ENCODE data around the gene PRKAA1. TPM values are rescaled to one million over a fixed set of nuclear protein-coding genes. Genes with fewer than 3 reads are reported as not detected.
"Not testable (repeated sequence)": the region's sequence is repeated elsewhere in the genome, so short reads cannot be mapped to it uniquely, and the experiment has no call there.

PRKAA1 gene
- total and polyA plus RNA-seq, 2 donors: 43.5 to 151 TPM

DNA sequence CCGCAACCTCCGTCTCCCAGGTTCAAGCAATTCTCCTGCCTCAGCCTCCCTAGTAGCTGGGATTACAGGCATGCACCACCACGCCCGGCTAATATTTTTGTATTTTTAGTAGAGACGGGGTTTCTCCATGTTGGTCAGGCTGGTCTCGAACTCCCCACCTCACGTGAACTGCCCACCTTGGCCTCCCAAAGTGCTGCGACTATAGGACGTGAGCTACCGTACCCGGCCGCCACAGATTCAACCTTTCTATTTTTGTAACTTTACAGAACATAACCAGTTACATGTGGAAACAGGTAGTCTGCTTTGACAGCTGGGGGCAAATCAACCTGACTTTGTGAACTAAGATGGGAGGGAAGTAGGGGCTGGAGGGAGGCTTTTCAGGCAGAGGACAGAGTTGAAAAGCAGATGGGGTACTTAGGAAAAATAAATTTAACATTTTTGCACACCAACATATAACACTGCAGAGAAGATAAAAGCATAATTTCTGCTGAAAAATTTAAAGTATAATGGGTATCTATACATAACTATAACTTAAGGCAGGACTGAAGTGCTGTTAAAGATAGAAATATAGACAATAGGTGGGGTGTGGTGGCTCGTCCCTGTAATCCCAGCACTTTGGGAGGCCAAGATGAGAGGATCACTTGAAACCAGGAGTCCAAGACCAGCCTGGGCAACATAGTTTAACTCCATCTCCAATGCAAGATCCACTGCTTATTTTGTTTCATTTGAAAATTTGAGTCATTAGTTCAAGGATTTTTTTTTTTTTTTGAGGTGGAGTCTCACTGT is 31.8 kb upstream of the PRKAA1 start:
- peaks cover 14% of the 10 kb centered on the region for H3K36me3 ChIP-seq (ENCODE audit: insufficient read depth)

DNA sequence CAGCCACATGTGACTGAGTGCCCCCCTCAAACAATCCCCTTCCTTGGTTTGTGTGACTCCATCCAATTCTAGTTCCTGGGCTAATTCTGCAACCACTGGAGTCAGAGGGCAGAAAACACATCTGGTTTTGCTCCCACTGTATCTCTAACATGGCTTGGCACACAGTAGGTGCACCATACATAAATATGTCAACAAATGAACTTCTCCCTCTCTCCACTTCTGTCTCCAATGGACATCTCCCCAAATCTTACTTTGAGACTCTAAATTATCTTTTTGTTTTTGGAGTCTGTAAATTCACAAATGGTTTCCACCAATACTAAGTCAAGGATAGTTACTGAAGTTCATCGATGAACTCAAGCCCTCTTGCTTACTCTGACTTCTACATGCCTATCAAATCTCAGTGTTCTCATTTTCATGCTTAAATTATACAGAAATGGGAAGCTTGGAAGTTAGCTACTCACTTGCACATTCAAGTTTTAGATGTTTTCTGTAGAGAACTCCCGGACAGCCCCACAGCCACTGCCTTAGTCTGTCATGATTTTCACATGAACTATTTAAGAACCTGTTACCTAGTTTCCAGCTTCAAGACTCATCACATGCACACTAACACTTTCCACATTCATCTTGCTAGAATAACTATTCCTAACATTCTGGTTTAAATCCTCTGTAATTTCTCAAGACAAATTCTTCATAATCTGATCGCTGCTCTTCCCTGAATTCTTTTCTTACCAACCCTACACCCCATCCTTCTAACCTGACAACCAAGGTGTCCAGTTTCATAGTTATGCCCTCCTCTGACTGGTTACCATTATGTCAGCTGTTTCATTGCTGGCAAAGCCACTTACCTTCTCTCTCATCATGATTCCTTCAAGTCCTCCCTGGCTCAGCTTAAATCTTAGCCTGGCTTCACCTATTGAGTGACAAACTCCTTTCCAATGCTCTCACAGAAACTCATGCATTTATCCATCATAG is 30.8 kb upstream of the PRKAA1 start:
- no peak overlapping the region for H3K4me3 ChIP-seq (ENCODE audit: low read depth, low read length)
- no peak for DNase-seq (ENCODE audit: extremely low spot score)
- H3K4me1 ChIP-seq (ENCODE audit: insufficient read depth): no peaks in the 10 kb centered on the region
- WGBS: 95% methylated on average over 3 of the region's 3 CpGs
- H3K27ac ChIP-seq (ENCODE audit: low read depth): no peak overlapping the region
- H3K36me3 ChIP-seq (ENCODE audit: insufficient read depth): peaks cover 14% of the 10 kb centered on the region

More for the DNA sequence above, 31.8 kb upstream of the PRKAA1 start:
- no peak overlapping the region for H3K4me3 ChIP-seq (ENCODE audit: low read depth, low read length)
- DNase-seq (ENCODE audit: extremely low spot score): no peak
- H3K27ac ChIP-seq (ENCODE audit: low read depth): no peak overlapping the region
- no peaks in the 10 kb centered on the region for H3K4me1 ChIP-seq (ENCODE audit: insufficient read depth)
- WGBS: 95% methylated on average over 13 of the region's 13 CpGs

GRCh38 chr5:40828021-40828631 is 30.0 kb upstream of the PRKAA1 start:
- DNase-seq (ENCODE audit: extremely low spot score): no peak
- H3K36me3 ChIP-seq (ENCODE audit: insufficient read depth): peaks cover 14% of the 10 kb centered on the region
- no peaks in the 10 kb centered on the region for H3K4me1 ChIP-seq (ENCODE audit: insufficient read depth)
- no peak overlapping the region for H3K4me3 ChIP-seq (ENCODE audit: low read depth, low read length)
- H3K27ac ChIP-seq (ENCODE audit: low read depth): no peak overlapping the region
- 87% methylated on average over 3 of the region's 3 CpGs for WGBS

- H3K36me3 ChIP-seq (ENCODE audit: insufficient read depth): peaks cover 14% of the 10 kb centered on the region
- 87% methylated on average over 14 of the region's 14 CpGs for WGBS
Observed at GRCh38 chr5:40827188-40827977, 29.2 kb upstream of the PRKAA1 start.

GRCh38 chr5:40826489-40827187 is 28.5 kb upstream of the PRKAA1 start:
- 89% methylated on average over 5 of the region's 5 CpGs for WGBS
- no peak overlapping the region for H3K27ac ChIP-seq (ENCODE audit: low read depth)
- no peak overlapping the region for H3K4me3 ChIP-seq (ENCODE audit: low read depth, low read length)
- no peak for DNase-seq (ENCODE audit: extremely low spot score)
- H3K4me1 ChIP-seq (ENCODE audit: insufficient read depth): no peaks in the 10 kb centered on the region
- peaks cover 10% of the 10 kb centered on the region for H3K36me3 ChIP-seq (ENCODE audit: insufficient read depth)

More at GRCh38 chr5:40827188-40827977, 29.2 kb upstream of the PRKAA1 start:
- Histone ChIP-seq H3K4me3 (ENCODE audit: low read depth, low read length) (no peak overlapping the region), H3K4me1 (ENCODE audit: insufficient read depth) (no peaks in the 10 kb centered on the region), H3K27ac (ENCODE audit: low read depth) (no peak overlapping the region)
- no peak for DNase-seq (ENCODE audit: extremely low spot score)

DNA sequence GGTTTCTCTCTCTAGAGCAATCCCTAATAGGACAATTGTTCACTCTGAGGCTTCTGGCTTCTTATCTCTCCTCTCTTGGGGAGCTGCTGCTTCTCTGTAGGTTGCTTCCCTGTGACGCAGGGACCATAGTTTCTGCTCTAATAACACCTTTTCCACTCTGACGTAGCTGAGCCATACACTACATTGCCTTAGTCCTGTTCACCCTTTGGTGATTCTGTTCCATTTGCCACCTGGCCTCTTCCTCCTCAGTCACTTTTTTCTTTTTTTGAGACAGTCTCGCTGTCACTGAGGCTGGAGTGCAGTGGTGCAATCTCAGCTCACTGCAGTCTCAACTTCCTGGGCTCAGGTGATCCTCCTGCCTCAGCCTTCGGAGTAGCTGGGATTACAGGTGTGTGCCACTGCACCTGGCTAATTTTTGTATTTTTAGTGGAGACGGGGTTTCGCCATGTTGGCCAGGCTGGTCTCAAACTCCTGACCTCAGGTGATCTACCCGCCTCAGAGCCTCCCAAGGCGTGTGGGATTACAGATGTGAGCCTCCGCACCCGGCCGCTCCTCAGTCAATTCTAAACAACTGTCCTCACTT is 27.4 kb upstream of the PRKAA1 start:
- H3K27ac ChIP-seq (ENCODE audit: low read depth); DNase-seq (ENCODE audit: extremely low spot score); H3K4me1 ChIP-seq (ENCODE audit: insufficient read depth); H3K36me3 ChIP-seq (ENCODE audit: insufficient read depth); H3K4me3 ChIP-seq (ENCODE audit: low read depth, low read length): not testable (repeated sequence)
- 92% methylated on average over 11 of the region's 11 CpGs for WGBS

DNA sequence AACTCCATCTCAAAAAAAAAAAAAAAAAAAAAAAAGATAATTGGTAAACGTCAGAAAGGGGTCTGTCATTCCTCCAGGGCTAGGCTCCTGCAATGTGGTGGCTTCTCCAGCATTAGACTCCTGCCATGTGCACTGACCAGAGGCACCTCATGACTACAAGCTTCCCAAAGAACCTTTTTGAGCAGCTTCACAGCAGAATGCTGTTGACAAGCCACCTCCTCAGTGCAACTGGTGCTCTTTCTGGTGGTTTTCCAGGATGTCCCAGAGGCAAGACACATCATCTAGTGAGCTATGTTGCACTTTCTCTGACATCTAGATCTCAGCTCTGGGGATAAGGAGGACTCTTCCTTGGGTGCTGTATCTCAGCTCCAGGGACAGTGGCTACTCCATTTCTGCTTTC is 25.3 kb upstream of the PRKAA1 start:
- 48% methylated on average over 1 of the region's 1 CpG for WGBS
- Histone ChIP-seq H3K4me1 (ENCODE audit: insufficient read depth) (no peaks in the 10 kb centered on the region), H3K27ac (ENCODE audit: low read depth) (no peak overlapping the region), H3K36me3 (ENCODE audit: insufficient read depth) (peaks cover 4% of the 10 kb centered on the region), H3K4me3 (ENCODE audit: low read depth, low read length) (no peak overlapping the region)
- no peak for DNase-seq (ENCODE audit: extremely low spot score)

- H3K4me1 ChIP-seq (ENCODE audit: insufficient read depth): no peaks in the 10 kb centered on the region
- no peak overlapping the region for H3K27ac ChIP-seq (ENCODE audit: low read depth)
- no peak overlapping the region for H3K4me3 ChIP-seq (ENCODE audit: low read depth, low read length)
- H3K36me3 ChIP-seq (ENCODE audit: insufficient read depth): no peaks in the 10 kb centered on the region
- WGBS: 79% methylated on average over 2 of the region's 2 CpGs
- DNase-seq (ENCODE audit: extremely low spot score): no peak
Observed at GRCh38 chr5:40813698-40814281, 15.6 kb upstream of the PRKAA1 start.

DNA sequence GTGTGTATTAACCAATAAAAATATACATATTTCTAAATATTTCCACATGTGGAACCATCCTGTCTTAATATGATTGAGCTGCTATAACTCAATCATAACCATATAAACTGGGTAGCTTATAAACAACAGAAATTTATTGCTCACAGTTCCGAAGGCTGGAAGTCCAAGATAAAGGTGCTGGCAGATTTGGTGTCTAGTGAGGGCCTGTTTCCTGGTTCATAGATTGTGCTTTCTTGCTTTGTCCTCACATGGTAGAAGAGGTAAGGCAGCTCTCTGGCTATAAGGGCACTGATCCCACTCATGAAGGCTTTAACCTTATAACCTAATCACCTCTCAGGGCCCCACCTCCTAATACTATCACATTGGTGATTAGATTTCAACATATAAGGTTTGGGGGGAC is 14.0 kb upstream of the PRKAA1 start:
- Histone ChIP-seq H3K27ac (ENCODE audit: low read depth) (no peak overlapping the region), H3K36me3 (ENCODE audit: insufficient read depth) (no peaks in the 10 kb centered on the region), H3K4me1 (ENCODE audit: insufficient read depth) (no peaks in the 10 kb centered on the region), H3K4me3 (ENCODE audit: low read depth, low read length) (no peak overlapping the region)
- WGBS: 25% methylated on average over 1 of the region's 1 CpG
- no peak for DNase-seq (ENCODE audit: extremely low spot score)

GRCh38 chr5:40801771-40802562 is 3.8 kb upstream of the PRKAA1 start:
- H3K36me3 ChIP-seq (ENCODE audit: insufficient read depth): no peaks in the 10 kb centered on the region
- no peak for DNase-seq (ENCODE audit: extremely low spot score)
- peaks cover 2% of the 10 kb centered on the region for H3K4me1 ChIP-seq (ENCODE audit: insufficient read depth)
- WGBS: 93% methylated on average over 8 of the region's 8 CpGs
- no peak overlapping the region for H3K27ac ChIP-seq (ENCODE audit: low read depth)
- H3K4me3 ChIP-seq (ENCODE audit: low read depth, low read length): no peak overlapping the region

GRCh38 chr5:40799258-40799657 is 1.1 kb upstream of the PRKAA1 start:
- Histone ChIP-seq H3K4me3 (ENCODE audit: low read depth, low read length) (no peak overlapping the region), H3K4me1 (ENCODE audit: insufficient read depth) (peaks cover 2% of the 10 kb centered on the region), H3K27ac (ENCODE audit: low read depth) (no peak overlapping the region), H3K36me3 (ENCODE audit: insufficient read depth) (no peaks in the 10 kb centered on the region)
- WGBS: 24% methylated on average over 1 of the region's 1 CpG
- no peak for DNase-seq (ENCODE audit: extremely low spot score)
